ENCODE data around the gene AKAP8L.

- TF ChIP-seq CTCF (IDR thresholded peaks at IDR 0.05) (no peak), POLR2A (IDR thresholded peaks at IDR 0.05) (peak; percentile 58 to 74 (median 74))
Observed at GRCh38 chr19:15452111-15453047, 33.6 kb upstream of the AKAP8L start.
